Breast epithelium (tissue), 4 donors: ENCODE data around the gene COL5A1. TPM values are rescaled to one million over a fixed set of nuclear protein-coding genes. Genes with fewer than 3 reads are reported as not detected.

Experiments used
- DNase-seq, 2 donors: peaks; one replicate each; pipeline ENCODE4 v3.0.0-alpha.2; 2019; ENCODE audit warnings: low spot score in 2 of 2
- H3K27ac ChIP-seq, 2 donors: fragments of 200-600 bp; sonication (generic) in 1 of 2; one replicate each; pipeline ENCODE4 v1.5.1; 2016 to 2019; ENCODE audit warnings: mild to moderate bottlenecking in 1 of 2
- H3K27me3 ChIP-seq, 2 donors: fragments of 200-600 bp; sonication (generic) in 1 of 2; one replicate each; pipeline versions ENCODE4 v1.5.1 to v1.6.0; 2017 to 2019; ENCODE audit warnings: control low read depth in 1 of 2, mild to moderate bottlenecking in 1 of 2
- H3K36me3 ChIP-seq: fragments of 200-600 bp; one replicate; pipeline ENCODE4 v1.5.1; 2019
- H3K4me1 ChIP-seq, 2 donors: fragments of 200-600 bp; sonication (generic); one replicate each; pipeline ENCODE4 v1.5.1; 2016 to 2019; ENCODE audit warnings: control low read depth in 1 of 2
- H3K4me3 ChIP-seq, 3 donors: fragments of 200-600 bp; sonication (generic); 1 replicate in 2 of 3; 2 replicates in 1 of 3; pipeline ENCODE4 v1.5.1; 2016 to 2019; ENCODE audit warnings: mild to moderate bottlenecking in 3 of 3, moderate library complexity in 2 of 3
- H3K9me3 ChIP-seq, 2 donors: fragments of 200-600 bp; sonication (generic) in 1 of 2; one replicate each; pipeline ENCODE4 v1.5.1; 2016 to 2019; ENCODE audit warnings: control low read depth in 1 of 2
- POLR2A ChIP-seq: fragments of 450-650 bp; IDR thresholded peaks from one replicate; pipeline ENCODE4 v1.6.1; 2016; ENCODE audit warnings: antibody characterized with exemption, mild to moderate bottlenecking, moderate library complexity
- POLR2AphosphoS5 ChIP-seq, 3 donors: sonication (generic); formaldehyde crosslinking; IDR thresholded peaks; one replicate each; pipeline ENCODE4 v1.6.1; 2017; ENCODE audit warnings: antibody characterized with exemption in 3 of 3
- intact Hi-C: fragments of 100-400 bp; cut with DNase I; formaldehyde crosslinking; loops from one replicate; pipeline ENCODE4 v1.15.1; 2023; ENCODE audit warnings: low total_unique reads
- total RNA-seq, 3 donors: library from RNA; depleted of rRNA; stranded (reverse); fragments of >200 nt; gene quantifications; one replicate each; pipeline ENCODE4 v1.1.0, GENCODE V29; 2016
- TF ChIP-seq, protein P1 (sequence below), 3 donors: fragments of 450-650 bp; IDR thresholded peaks; one replicate each; pipeline ENCODE4 v1.5.1; 2016 to 2017; ENCODE audit warnings: antibody characterized with exemption in 3 of 3, mild to moderate bottlenecking in 3 of 3, moderate library complexity in 3 of 3

Gene COL5A1
- total RNA-seq, 3 donors from 2014 or later: 12.1 to 17.0 (median 15.4) TPM

GRCh38 chr9:134839455-134840125, 198.0 kb downstream of the COL5A1 start:
- intact Hi-C loops: no loop called here
- H3K4me3 ChIP-seq: no peak overlapping the region
- H3K36me3 ChIP-seq: no peaks in the 10 kb centered on the region
- no peaks in the 10 kb centered on the region for H3K9me3 ChIP-seq
- no peak for DNase-seq
- no peaks in the 10 kb centered on the region for H3K4me1 ChIP-seq
- TF ChIP-seq POLR2AphosphoS5 (IDR thresholded peaks at IDR 0.05) (no peak), POLR2A (no peak)
- TF ChIP-seq, protein P1, sequence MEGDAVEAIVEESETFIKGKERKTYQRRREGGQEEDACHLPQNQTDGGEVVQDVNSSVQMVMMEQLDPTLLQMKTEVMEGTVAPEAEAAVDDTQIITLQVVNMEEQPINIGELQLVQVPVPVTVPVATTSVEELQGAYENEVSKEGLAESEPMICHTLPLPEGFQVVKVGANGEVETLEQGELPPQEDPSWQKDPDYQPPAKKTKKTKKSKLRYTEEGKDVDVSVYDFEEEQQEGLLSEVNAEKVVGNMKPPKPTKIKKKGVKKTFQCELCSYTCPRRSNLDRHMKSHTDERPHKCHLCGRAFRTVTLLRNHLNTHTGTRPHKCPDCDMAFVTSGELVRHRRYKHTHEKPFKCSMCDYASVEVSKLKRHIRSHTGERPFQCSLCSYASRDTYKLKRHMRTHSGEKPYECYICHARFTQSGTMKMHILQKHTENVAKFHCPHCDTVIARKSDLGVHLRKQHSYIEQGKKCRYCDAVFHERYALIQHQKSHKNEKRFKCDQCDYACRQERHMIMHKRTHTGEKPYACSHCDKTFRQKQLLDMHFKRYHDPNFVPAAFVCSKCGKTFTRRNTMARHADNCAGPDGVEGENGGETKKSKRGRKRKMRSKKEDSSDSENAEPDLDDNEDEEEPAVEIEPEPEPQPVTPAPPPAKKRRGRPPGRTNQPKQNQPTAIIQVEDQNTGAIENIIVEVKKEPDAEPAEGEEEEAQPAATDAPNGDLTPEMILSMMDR (IDR thresholded peaks at IDR 0.05): no peak
- H3K27me3 ChIP-seq: no peaks in the 10 kb centered on the region
- no peak overlapping the region for H3K27ac ChIP-seq

- Histone ChIP-seq H3K27me3 (no peaks in the 10 kb centered on the region), H3K4me1 (no peaks in the 10 kb centered on the region), H3K27ac (no peak overlapping the region), H3K36me3 (no peaks in the 10 kb centered on the region), H3K4me3 (no peak overlapping the region), H3K9me3 (no peaks in the 10 kb centered on the region)
- intact Hi-C loops: no loop called here
- no peak for DNase-seq
- TF ChIP-seq POLR2AphosphoS5 (IDR thresholded peaks at IDR 0.05): no peak
- TF ChIP-seq, protein P1 (IDR thresholded peaks at IDR 0.05): no peak
- no peak for TF ChIP-seq POLR2A
Measured at GRCh38 chr9:134840511-134840910, 198.9 kb downstream of the COL5A1 start.

DNA sequence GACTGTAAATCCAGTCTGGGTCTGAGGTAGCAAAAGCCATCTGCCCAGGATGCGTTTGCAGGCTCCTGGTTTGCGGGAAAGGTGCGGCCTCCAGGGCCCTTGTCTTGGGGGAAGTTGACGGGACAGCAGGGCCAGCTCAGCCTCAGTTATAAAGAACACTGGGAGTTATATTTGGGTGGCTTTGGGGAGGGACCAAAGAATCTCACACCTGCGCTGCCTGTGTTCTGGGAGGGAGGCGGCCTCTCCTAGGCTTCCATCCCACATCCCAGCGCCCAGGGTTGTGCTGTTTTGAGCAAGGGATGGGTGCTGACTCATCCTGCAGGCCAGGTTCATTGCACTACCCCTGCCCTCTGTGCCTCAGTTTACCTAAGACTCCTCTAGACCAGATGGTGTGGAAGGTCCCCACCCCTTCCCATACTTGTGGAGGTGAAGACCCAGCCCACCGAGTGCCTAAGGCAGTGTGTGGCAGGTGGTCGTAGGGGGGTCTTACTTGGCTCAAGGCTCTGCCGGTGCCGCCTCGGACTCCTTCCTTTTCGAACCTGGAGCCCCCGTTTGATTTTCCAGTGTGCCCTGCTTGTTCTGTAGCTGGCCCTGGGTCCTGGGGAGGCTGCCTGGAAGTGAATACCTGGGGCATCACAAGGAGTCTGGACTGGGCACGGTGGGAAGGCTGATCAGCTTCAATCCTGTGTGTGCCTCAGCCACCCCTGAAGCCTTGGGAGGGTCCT, 199.7 kb downstream of the COL5A1 start:
- Histone ChIP-seq H3K27me3 (no peaks in the 10 kb centered on the region), H3K36me3 (no peaks in the 10 kb centered on the region), H3K9me3 (no peaks in the 10 kb centered on the region), H3K4me3 (no peak overlapping the region), H3K4me1 (no peaks in the 10 kb centered on the region), H3K27ac (no peak overlapping the region)
- DNase-seq: no peak
- intact Hi-C loops: no loop called here
- TF ChIP-seq, protein P1 (IDR thresholded peaks at IDR 0.05): no peak
- TF ChIP-seq POLR2A (no peak), POLR2AphosphoS5 (IDR thresholded peaks at IDR 0.05) (no peak)

DNA sequence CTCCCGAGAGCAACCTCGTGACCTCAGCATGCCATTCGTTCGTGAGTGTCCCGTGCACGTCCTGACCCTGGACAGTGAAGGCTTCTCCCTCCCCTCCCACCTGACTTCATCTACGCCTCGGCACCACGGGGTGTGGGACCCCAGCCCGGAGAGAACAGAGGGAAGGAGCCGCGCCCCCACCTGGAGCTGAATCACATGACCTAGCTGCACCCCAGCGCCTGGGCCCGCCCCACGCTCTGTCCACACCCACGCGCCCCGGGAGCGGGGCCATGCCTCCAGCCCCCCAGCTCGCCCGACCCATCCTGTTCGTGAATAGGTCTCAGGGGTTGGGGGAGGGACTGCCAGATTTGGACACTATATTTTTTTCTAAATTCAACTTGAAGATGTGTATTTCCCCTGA, 200.7 kb downstream of the COL5A1 start:
- no peak overlapping the region for H3K4me3 ChIP-seq
- TF ChIP-seq POLR2A (no peak), POLR2AphosphoS5 (IDR thresholded peaks at IDR 0.05) (no peak)
- H3K36me3 ChIP-seq: no peaks in the 10 kb centered on the region
- no peak overlapping the region for H3K27ac ChIP-seq
- no peak for DNase-seq
- no peaks in the 10 kb centered on the region for H3K27me3 ChIP-seq
- no peaks in the 10 kb centered on the region for H3K4me1 ChIP-seq
- intact Hi-C loops: no loop called here
- no peaks in the 10 kb centered on the region for H3K9me3 ChIP-seq

DNA sequence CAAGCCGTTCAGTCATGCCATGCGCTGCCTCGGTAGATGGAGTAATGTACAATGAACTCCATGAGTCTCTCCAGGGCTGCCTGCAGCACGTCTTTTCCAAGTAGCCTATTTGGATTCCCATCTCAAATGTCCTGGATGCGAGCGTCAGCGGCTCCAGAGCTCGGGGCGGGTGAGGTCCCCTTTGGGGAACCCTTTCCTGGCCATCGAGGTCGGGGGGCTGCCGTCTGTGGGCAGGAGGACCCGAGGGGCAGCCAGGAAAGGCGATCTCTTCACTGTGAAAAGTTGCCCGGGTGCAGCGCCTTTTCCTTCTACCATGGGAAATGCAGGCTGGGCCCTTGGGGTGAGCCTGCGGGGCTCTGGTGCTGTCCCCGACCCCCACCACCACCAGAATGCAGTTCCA, 202.1 kb downstream of the COL5A1 start:
- Histone ChIP-seq H3K4me3 (no peak overlapping the region), H3K36me3 (no peaks in the 10 kb centered on the region), H3K27ac (no peak overlapping the region), H3K27me3 (no peaks in the 10 kb centered on the region), H3K4me1 (no peaks in the 10 kb centered on the region), H3K9me3 (no peaks in the 10 kb centered on the region)
- no peak for TF ChIP-seq POLR2AphosphoS5 (IDR thresholded peaks at IDR 0.05)
- TF ChIP-seq POLR2A: no peak
- TF ChIP-seq, protein P1 (IDR thresholded peaks at IDR 0.05): no peak
- intact Hi-C loops: no loop called here
- no peak for DNase-seq
